ENCODE data around the gene CFAP20DC.

DNA sequence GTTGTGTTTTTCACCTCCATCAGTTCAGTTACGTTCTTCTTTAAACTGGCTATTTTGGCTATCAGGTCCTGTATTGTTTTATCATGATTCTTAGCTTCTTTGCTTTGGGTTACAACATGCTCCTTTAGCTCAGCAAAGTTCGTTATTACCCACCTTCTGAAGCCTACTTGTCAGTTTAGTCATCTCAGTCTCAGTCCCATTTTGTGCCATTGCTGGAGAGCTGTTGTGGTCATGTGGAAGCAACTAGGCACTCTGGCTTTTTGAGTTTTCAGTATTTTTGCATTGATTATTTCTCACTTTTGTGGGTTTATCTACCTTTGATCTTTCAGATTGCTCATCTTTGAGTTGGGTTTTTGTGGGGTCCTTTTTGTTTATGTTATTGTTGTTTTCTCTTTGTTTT, 151.3 kb downstream of the CFAP20DC start:
- no peak for TF ChIP-seq ZNF24 (IDR thresholded peaks at IDR 0.05)
- TF ChIP-seq, protein P1, sequence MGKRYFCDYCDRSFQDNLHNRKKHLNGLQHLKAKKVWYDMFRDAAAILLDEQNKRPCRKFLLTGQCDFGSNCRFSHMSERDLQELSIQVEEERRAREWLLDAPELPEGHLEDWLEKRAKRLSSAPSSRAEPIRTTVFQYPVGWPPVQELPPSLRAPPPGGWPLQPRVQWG (CRISPR knock-in tag; IDR thresholded peaks at IDR 0.05; ENCODE audit: borderline replicate concordance, low read depth) = no peak
- TF ChIP-seq, protein P2, sequence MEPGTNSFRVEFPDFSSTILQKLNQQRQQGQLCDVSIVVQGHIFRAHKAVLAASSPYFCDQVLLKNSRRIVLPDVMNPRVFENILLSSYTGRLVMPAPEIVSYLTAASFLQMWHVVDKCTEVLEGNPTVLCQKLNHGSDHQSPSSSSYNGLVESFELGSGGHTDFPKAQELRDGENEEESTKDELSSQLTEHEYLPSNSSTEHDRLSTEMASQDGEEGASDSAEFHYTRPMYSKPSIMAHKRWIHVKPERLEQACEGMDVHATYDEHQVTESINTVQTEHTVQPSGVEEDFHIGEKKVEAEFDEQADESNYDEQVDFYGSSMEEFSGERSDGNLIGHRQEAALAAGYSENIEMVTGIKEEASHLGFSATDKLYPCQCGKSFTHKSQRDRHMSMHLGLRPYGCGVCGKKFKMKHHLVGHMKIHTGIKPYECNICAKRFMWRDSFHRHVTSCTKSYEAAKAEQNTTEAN (CRISPR knock-in tag; conservative IDR thresholded peaks at IDR 0.05) = no peak

Data from HepG2 (cell line).